ENCODE results near the gene KCNN1. TPM values are rescaled to one million over a fixed set of nuclear protein-coding genes. Genes with fewer than 3 reads are reported as not detected.

Gene KCNN1
- total and polyA plus RNA-seq, 2 of the 13 experiments (the other 11 are each of a cell fraction or from before 2014, with no cell fraction given), result 0.04 TPM; not detected in 1

DNA sequence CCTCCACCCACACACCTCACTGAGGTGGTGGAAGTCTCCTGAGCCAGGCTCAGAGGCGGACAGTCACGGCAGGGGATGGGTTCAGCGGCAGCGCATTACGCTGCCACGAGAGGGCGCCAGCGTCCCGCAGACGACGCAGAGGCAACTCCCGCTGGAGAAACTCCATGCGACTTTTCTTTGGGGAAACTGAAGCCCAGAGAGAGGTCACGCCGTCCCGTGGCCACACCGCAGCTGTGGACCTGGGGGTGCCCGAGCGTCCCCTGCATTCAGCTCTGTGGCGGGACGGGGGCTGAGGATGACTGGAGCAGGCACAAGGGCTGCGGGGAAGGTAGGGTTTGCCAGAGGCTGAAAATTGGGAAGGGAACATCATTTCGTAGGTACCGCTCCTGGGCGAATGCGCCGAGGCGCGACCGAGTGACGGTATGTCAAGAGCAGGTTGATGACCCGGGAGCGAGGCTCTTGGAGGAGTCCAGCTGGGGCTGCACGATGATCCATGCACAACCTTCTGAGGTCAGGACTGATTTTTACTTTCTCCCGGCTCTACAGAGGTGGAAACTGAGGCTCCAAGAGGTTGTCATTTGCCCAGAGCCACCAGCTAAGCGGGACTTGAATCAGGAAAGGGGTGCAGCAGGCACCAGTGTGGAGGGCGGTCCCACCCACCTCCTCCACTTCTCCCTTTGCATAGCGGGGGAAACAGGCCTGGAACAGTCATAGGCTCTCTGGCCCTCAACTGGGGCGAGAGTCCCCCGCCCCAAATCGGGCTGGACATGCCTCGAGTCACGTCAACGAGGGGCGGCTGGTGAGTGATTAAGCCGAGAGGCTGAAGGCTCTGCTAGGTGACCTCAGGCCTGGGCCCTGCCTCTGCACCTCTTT is 40.4 kb downstream of the KCNN1 start (continued):
- TF ChIP-seq, protein P1, sequence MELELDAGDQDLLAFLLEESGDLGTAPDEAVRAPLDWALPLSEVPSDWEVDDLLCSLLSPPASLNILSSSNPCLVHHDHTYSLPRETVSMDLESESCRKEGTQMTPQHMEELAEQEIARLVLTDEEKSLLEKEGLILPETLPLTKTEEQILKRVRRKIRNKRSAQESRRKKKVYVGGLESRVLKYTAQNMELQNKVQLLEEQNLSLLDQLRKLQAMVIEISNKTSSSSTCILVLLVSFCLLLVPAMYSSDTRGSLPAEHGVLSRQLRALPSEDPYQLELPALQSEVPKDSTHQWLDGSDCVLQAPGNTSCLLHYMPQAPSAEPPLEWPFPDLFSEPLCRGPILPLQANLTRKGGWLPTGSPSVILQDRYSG (CRISPR knock-in tag; IDR thresholded peaks at IDR 0.05), result no peak
- TF ChIP-seq MTA1 (CRISPR knock-in tag; IDR thresholded peaks at IDR 0.05; ENCODE audit: borderline replicate concordance), result peak; percentile 26; the same call in 1 of the 2 replicates
- no peak for TF ChIP-seq SMYD3 (CRISPR knock-in tag; IDR thresholded peaks at IDR 0.05)
- TF ChIP-seq ARID2 (CRISPR knock-in tag; IDR thresholded peaks at IDR 0.05; ENCODE audit: borderline replicate concordance), result no peak
- peak; percentile 36 for TF ChIP-seq PHF8 (CRISPR knock-in tag; IDR thresholded peaks at IDR 0.05)
- 0 out of 2 replicates have a peak, but pooled peaks have one; percentile 17 for TF ChIP-seq NCOA2 (CRISPR knock-in tag; IDR thresholded peaks at IDR 0.05)
- TF ChIP-seq SMAD3 (CRISPR knock-in tag; IDR thresholded peaks at IDR 0.05), result peak; percentile 31; the same call in 1 of the 2 replicates
- peak; percentile 60; the same call in 1 of the 2 replicates for TF ChIP-seq ZNF274 (CRISPR knock-in tag; IDR thresholded peaks at IDR 0.05)
- no peak for TF ChIP-seq EHMT2 (IDR thresholded peaks at IDR 0.05; ENCODE audit: borderline replicate concordance, low read depth, low read length)
- TF ChIP-seq, protein P2, sequence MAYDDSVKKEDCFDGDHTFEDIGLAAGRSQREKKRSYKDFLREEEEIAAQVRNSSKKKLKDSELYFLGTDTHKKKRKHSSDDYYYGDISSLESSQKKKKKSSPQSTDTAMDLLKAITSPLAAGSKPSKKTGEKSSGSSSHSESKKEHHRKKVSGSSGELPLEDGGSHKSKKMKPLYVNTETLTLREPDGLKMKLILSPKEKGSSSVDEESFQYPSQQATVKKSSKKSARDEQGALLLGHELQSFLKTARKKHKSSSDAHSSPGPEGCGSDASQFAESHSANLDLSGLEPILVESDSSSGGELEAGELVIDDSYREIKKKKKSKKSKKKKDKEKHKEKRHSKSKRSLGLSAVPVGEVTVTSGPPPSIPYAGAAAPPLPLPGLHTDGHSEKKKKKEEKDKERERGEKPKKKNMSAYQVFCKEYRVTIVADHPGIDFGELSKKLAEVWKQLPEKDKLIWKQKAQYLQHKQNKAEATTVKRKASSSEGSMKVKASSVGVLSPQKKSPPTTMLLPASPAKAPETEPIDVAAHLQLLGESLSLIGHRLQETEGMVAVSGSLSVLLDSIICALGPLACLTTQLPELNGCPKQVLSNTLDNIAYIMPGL (CRISPR knock-in tag; IDR thresholded peaks at IDR 0.05; ENCODE audit: borderline replicate concordance in 1 of 2, low read depth in 1 of 2), result peak; percentile 76 to 88; a peak in 3 of 4 replicates
- TF ChIP-seq, protein P3, sequence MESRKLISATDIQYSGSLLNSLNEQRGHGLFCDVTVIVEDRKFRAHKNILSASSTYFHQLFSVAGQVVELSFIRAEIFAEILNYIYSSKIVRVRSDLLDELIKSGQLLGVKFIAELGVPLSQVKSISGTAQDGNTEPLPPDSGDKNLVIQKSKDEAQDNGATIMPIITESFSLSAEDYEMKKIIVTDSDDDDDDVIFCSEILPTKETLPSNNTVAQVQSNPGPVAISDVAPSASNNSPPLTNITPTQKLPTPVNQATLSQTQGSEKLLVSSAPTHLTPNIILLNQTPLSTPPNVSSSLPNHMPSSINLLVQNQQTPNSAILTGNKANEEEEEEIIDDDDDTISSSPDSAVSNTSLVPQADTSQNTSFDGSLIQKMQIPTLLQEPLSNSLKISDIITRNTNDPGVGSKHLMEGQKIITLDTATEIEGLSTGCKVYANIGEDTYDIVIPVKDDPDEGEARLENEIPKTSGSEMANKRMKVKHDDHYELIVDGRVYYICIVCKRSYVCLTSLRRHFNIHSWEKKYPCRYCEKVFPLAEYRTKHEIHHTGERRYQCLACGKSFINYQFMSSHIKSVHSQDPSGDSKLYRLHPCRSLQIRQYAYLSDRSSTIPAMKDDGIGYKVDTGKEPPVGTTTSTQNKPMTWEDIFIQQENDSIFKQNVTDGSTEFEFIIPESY (CRISPR knock-in tag; IDR thresholded peaks at IDR 0.05), result peak; percentile 75
- no peak; the same call in 1 of the 2 replicates for TF ChIP-seq CCDC6 (CRISPR knock-in tag; IDR thresholded peaks at IDR 0.05)
- TF ChIP-seq, protein P4, sequence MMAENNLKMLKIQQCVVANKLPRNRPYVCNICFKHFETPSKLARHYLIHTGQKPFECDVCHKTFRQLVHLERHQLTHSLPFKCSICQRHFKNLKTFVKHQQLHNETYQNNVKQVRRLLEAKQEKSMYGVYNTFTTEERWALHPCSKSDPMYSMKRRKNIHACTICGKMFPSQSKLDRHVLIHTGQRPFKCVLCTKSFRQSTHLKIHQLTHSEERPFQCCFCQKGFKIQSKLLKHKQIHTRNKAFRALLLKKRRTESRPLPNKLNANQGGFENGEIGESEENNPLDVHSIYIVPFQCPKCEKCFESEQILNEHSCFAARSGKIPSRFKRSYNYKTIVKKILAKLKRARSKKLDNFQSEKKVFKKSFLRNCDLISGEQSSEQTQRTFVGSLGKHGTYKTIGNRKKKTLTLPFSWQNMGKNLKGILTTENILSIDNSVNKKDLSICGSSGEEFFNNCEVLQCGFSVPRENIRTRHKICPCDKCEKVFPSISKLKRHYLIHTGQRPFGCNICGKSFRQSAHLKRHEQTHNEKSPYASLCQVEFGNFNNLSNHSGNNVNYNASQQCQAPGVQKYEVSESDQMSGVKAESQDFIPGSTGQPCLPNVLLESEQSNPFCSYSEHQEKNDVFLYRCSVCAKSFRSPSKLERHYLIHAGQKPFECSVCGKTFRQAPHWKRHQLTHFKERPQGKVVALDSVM (CRISPR knock-in tag; IDR thresholded peaks at IDR 0.05), result no peak
- TF ChIP-seq ZNF713 (CRISPR knock-in tag; IDR thresholded peaks at IDR 0.05), result 0 out of 2 replicates have a peak, but pooled peaks have one; percentile 31
- TF ChIP-seq ZNF75D (CRISPR knock-in tag; IDR thresholded peaks at IDR 0.05; ENCODE audit: borderline replicate concordance), result no peak
- no peak for TF ChIP-seq NR1H2 (CRISPR knock-in tag; IDR thresholded peaks at IDR 0.05; ENCODE audit: borderline replicate concordance, low read depth)
- TF ChIP-seq, protein P5, sequence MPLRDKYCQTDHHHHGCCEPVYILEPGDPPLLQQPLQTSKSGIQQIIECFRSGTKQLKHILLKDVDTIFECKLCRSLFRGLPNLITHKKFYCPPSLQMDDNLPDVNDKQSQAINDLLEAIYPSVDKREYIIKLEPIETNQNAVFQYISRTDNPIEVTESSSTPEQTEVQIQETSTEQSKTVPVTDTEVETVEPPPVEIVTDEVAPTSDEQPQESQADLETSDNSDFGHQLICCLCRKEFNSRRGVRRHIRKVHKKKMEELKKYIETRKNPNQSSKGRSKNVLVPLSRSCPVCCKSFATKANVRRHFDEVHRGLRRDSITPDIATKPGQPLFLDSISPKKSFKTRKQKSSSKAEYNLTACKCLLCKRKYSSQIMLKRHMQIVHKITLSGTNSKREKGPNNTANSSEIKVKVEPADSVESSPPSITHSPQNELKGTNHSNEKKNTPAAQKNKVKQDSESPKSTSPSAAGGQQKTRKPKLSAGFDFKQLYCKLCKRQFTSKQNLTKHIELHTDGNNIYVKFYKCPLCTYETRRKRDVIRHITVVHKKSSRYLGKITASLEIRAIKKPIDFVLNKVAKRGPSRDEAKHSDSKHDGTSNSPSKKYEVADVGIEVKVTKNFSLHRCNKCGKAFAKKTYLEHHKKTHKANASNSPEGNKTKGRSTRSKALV (CRISPR knock-in tag; IDR thresholded peaks at IDR 0.05), result peak; percentile 68; the same call in 1 of the 2 replicates
- TF ChIP-seq KLF13 (CRISPR knock-in tag; IDR thresholded peaks at IDR 0.05), result no peak
- no peak for TF ChIP-seq ZSCAN30 (CRISPR knock-in tag; IDR thresholded peaks at IDR 0.05)
- no peak for TF ChIP-seq ADNP (CRISPR knock-in tag; IDR thresholded peaks at IDR 0.05)
